Measurements from ENCODE around the gene COLEC11. TPM values are rescaled to one million over a fixed set of nuclear protein-coding genes. Genes with fewer than 3 reads are reported as not detected.
"Not testable (repeated sequence)": the region's sequence is repeated elsewhere in the genome, so short reads cannot be mapped to it uniquely, and the experiment has no call there.

COLEC11 gene
- total and polyA plus RNA-seq, 2 donors (not counting 1 experiment from before 2014, with no cell fraction given) = not detected

DNA sequence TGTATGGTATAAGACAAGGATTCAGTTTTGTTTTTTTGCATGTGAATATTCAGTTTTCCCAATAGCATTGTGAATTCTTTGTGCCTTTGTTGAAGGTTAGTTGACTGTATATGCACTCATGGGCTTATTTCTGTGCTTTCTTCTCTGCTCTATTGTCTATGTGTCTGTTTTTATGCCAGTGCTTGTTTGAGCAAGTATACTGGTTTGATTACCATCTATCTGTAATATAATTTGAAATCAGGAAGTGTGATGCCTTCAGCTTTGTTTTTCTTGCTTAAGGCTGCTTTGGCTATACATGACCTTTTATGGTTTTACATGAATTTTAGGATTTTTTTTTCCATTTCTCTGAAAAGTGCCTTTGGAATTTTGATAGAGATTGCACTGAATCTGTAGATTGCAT lies 23.5 kb downstream of the COLEC11 start:
- Mint-ChIP-seq H3K9me3 (ENCODE audit: insufficient read depth) (peaks cover 5% of the 10 kb centered on the region), H3K4me3 (no peak overlapping the region), H3K4me1 (no peaks in the 10 kb centered on the region), H3K27ac (no peak overlapping the region), H3K27me3 (peaks cover 4% of the 10 kb centered on the region)
- Histone ChIP-seq H3K4me2 (replicated peaks; ENCODE audit: low read depth, low read length, poor library complexity, severe bottlenecking) (no peak overlapping the region), H3K9me3 (ENCODE audit: control extremely low read depth in 1 of 3, control insufficient read depth in 2 of 3, insufficient read depth in 1 of 3, low read length in 2 of 3) (peaks cover 0 to 23% (median 4%) of the 10 kb centered on the region in 3 donors), H2AFZ (ENCODE audit: insufficient read depth, low read depth, low read length, poor library complexity, severe bottlenecking) (no peak overlapping the region), H3K36me3 (replicated peaks in 1 of 2; ENCODE audit: control extremely low read depth in 1 of 2, control insufficient read depth in 1 of 2, extremely low read depth in 1 of 2, insufficient read depth in 2 of 2, low read length in 1 of 2) (no peaks in the 10 kb centered on the region), H3K27ac (ENCODE audit: low read length in 2 of 2) (no peak overlapping the region), H3K4me1 (ENCODE audit: control insufficient read depth in 2 of 2, insufficient read depth in 2 of 2, low read length in 2 of 2) (no peaks in the 10 kb centered on the region), H4K20me1 (ENCODE audit: control insufficient read depth, insufficient read depth, low read length, poor library complexity, severe bottlenecking) (no peaks in the 10 kb centered on the region), H3K79me2 (ENCODE audit: control insufficient read depth, insufficient read depth, low read length) (no peaks in the 10 kb centered on the region), H3K27me3 (replicated peaks in 1 of 4; ENCODE audit: control extremely low read depth in 1 of 4, control insufficient read depth in 3 of 4, insufficient read depth in 4 of 4, low read length in 3 of 4) (no peaks in the 10 kb centered on the region), H3K9ac (ENCODE audit: low read length) (no peak overlapping the region), H3K4me3 (ENCODE audit: control extremely low read depth in 1 of 5, extremely low read depth in 1 of 5, insufficient read depth in 1 of 5, low read depth in 2 of 5, low read length in 4 of 5) (no peak overlapping the region)
- ATAC-seq (ENCODE audit: low read depth) (no peak), DNase-seq (no peak)
- intact Hi-C loops (cut with micrococcal nuclease) = no loop called here
- CTCF ChIA-PET = no interaction called here
- POLR2A ChIA-PET = no interaction called here
- TF ChIP-seq, protein P1, sequence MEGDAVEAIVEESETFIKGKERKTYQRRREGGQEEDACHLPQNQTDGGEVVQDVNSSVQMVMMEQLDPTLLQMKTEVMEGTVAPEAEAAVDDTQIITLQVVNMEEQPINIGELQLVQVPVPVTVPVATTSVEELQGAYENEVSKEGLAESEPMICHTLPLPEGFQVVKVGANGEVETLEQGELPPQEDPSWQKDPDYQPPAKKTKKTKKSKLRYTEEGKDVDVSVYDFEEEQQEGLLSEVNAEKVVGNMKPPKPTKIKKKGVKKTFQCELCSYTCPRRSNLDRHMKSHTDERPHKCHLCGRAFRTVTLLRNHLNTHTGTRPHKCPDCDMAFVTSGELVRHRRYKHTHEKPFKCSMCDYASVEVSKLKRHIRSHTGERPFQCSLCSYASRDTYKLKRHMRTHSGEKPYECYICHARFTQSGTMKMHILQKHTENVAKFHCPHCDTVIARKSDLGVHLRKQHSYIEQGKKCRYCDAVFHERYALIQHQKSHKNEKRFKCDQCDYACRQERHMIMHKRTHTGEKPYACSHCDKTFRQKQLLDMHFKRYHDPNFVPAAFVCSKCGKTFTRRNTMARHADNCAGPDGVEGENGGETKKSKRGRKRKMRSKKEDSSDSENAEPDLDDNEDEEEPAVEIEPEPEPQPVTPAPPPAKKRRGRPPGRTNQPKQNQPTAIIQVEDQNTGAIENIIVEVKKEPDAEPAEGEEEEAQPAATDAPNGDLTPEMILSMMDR (IDR thresholded peaks at IDR 0.05) = no peak

DNA sequence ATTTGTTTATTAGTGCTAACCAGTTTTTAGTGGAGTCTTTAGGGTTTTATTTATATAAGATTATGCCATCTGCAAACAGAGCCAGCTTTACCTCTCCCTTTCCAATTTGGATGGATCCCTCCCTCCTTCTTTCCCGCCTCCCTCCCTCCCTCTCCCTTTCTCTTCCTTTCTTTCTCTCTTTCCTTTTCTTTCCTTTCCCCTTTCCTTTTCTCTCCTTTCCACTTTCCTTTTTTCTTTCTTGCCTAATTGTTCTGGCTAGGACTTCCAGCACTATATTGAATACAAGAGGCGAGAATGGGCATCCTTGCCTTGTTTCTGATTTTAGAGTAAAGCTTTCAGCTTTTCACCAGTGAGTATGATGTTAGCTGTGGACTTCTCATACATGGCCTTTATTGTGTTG lies 24.1 kb downstream of the COLEC11 start:
- ATAC-seq (ENCODE audit: low read depth) = no peak
- H4K20me1 ChIP-seq (ENCODE audit: control insufficient read depth, insufficient read depth, low read length, poor library complexity, severe bottlenecking) = no peaks in the 10 kb centered on the region
- POLR2A ChIA-PET = no interaction called here
- WGBS (ENCODE audit: insufficient coverage) = 100% methylated on average over 1 of the region's 2 CpGs
- no peak overlapping the region for H3K4me3 ChIP-seq (ENCODE audit: control extremely low read depth in 1 of 5, extremely low read depth in 1 of 5, insufficient read depth in 1 of 5, low read depth in 2 of 5, low read length in 4 of 5)
- no peaks in the 10 kb centered on the region for H3K4me1 ChIP-seq (ENCODE audit: control insufficient read depth in 2 of 2, insufficient read depth in 2 of 2, low read length in 2 of 2)
- H3K9me3 Mint-ChIP-seq (ENCODE audit: insufficient read depth) = peaks cover 5% of the 10 kb centered on the region
- no peak overlapping the region for H3K4me2 ChIP-seq (replicated peaks; ENCODE audit: low read depth, low read length, poor library complexity, severe bottlenecking)
- H2AFZ ChIP-seq (ENCODE audit: insufficient read depth, low read depth, low read length, poor library complexity, severe bottlenecking) = no peak overlapping the region
- H3K27ac ChIP-seq (ENCODE audit: low read length in 2 of 2) = no peak overlapping the region
- no peaks in the 10 kb centered on the region for H3K79me2 ChIP-seq (ENCODE audit: control insufficient read depth, insufficient read depth, low read length)
- no peak overlapping the region for H3K4me3 Mint-ChIP-seq
- no peaks in the 10 kb centered on the region for H3K4me1 Mint-ChIP-seq
- no peaks in the 10 kb centered on the region for H3K27me3 ChIP-seq (replicated peaks in 1 of 4; ENCODE audit: control extremely low read depth in 1 of 4, control insufficient read depth in 3 of 4, insufficient read depth in 4 of 4, low read length in 3 of 4)
- no peak for TF ChIP-seq EZH2 (IDR thresholded peaks at IDR 0.05; ENCODE audit: borderline replicate concordance, insufficient read depth, low read depth, low read length, poor library complexity, severe bottlenecking)
- H3K27ac Mint-ChIP-seq = no peak overlapping the region
- intact Hi-C loops (cut with micrococcal nuclease) = no loop called here
- H3K27me3 Mint-ChIP-seq = peaks cover 4% of the 10 kb centered on the region
- no peak overlapping the region for H3K9ac ChIP-seq (ENCODE audit: low read length)
- CTCF ChIA-PET = no interaction called here
- DNase-seq = no peak
- H3K36me3 ChIP-seq (replicated peaks in 1 of 2; ENCODE audit: control extremely low read depth in 1 of 2, control insufficient read depth in 1 of 2, extremely low read depth in 1 of 2, insufficient read depth in 2 of 2, low read length in 1 of 2) = no peaks in the 10 kb centered on the region
- H3K9me3 ChIP-seq (ENCODE audit: control extremely low read depth in 1 of 3, control insufficient read depth in 2 of 3, insufficient read depth in 1 of 3, low read length in 2 of 3) = peaks cover 0 to 16% (median 4%) of the 10 kb centered on the region in 3 donors

DNA sequence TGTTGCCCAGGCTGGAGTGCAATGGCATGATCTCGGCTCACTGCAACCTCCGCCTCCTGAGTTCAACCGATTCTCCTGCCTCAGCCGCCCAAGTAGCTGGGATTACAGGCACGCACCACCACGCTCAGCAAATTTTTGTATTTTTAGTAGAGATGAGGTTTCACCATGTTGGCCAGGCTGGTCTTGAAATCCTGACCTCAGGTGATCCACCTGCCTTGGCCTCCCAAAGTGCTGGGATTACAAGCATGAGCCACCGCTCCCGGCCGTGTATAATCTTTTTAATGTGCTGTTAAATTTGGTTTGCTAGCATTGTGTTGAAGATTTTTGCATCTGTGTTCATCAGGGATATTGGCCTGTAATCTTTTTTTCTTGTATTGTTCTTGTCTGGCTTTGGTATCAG lies 24.7 kb downstream of the COLEC11 start:
- H3K4me2 ChIP-seq (replicated peaks; ENCODE audit: low read depth, low read length, poor library complexity, severe bottlenecking); CTCF ChIA-PET; DNase-seq; H2AFZ ChIP-seq (ENCODE audit: insufficient read depth, low read depth, low read length, poor library complexity, severe bottlenecking); intact Hi-C loops (cut with micrococcal nuclease); ATAC-seq (ENCODE audit: low read depth); H3K27me3 Mint-ChIP-seq; H3K9ac ChIP-seq (ENCODE audit: low read length); H3K36me3 ChIP-seq (replicated peaks in 1 of 2; ENCODE audit: control extremely low read depth in 1 of 2, control insufficient read depth in 1 of 2, extremely low read depth in 1 of 2, insufficient read depth in 2 of 2, low read length in 1 of 2); H3K27ac Mint-ChIP-seq; H4K20me1 ChIP-seq (ENCODE audit: control insufficient read depth, insufficient read depth, low read length, poor library complexity, severe bottlenecking); H3K4me3 Mint-ChIP-seq; H3K9me3 Mint-ChIP-seq (ENCODE audit: insufficient read depth); H3K4me3 ChIP-seq (ENCODE audit: control extremely low read depth in 1 of 5, extremely low read depth in 1 of 5, insufficient read depth in 1 of 5, low read depth in 2 of 5, low read length in 4 of 5); H3K4me1 Mint-ChIP-seq; H3K79me2 ChIP-seq (ENCODE audit: control insufficient read depth, insufficient read depth, low read length); H3K27me3 ChIP-seq (replicated peaks in 1 of 4; ENCODE audit: control extremely low read depth in 1 of 4, control insufficient read depth in 3 of 4, insufficient read depth in 4 of 4, low read length in 3 of 4); H3K4me1 ChIP-seq (ENCODE audit: control insufficient read depth in 2 of 2, insufficient read depth in 2 of 2, low read length in 2 of 2); POLR2A ChIA-PET; H3K27ac ChIP-seq (ENCODE audit: low read length in 2 of 2): not testable (repeated sequence)
- H3K9me3 ChIP-seq (ENCODE audit: control extremely low read depth in 1 of 3, control insufficient read depth in 2 of 3, insufficient read depth in 1 of 3, low read length in 2 of 3) = peaks cover 0 to 19% (median 4%) of the 10 kb centered on the region in 3 donors
- WGBS (ENCODE audit: insufficient coverage) = 96% methylated on average over 8 of the region's 9 CpGs

Measured in B cell (primary cell).